Fibroblast of lung (primary cell): ENCODE measurements around the gene CBFA2T2.

Source experiments
- CTCF ChIP-seq, 2 donors: IDR thresholded peaks in 1 of 2; conservative IDR thresholded peaks in 1 of 2; 1 replicate in 1 of 2; 2 replicates in 1 of 2; pipeline ENCODE4 v1.5.1; 2011 to 2012; ENCODE audit warnings: low read length in 2 of 2, control low read depth in 1 of 2, inconsistent platforms in 1 of 2, low read depth in 1 of 2, mild to moderate bottlenecking in 1 of 2
- EZH2 ChIP-seq: IDR thresholded peaks from 2 replicates; pipeline ENCODE4 v1.5.1; 2012; ENCODE audit warnings: low read length, control low read depth, mild to moderate bottlenecking; ENCODE audit errors: missing control alignments

GRCh38 chr20:33553516-33553915, 63.6 kb downstream of the CBFA2T2 start:
- TF ChIP-seq CTCF (conservative IDR thresholded peaks at IDR 0.05 in 1 of 2, IDR thresholded peaks at IDR 0.05 in 1 of 2; ENCODE audit: low read depth in 1 of 2, low read length in 2 of 2): no peak
- TF ChIP-seq EZH2: no peak
